DND-41 (cell line): ENCODE measurements around the gene CAPN3.
A peak's percentile ranks its signal among the peaks of the same experiment; 100 is the strongest.

ENCODE experiments used
- CTCF ChIP-seq: IDR thresholded peaks from 2 replicates; pipeline ENCODE4 v1.5.1; 2012; ENCODE audit warnings: borderline replicate concordance, low read length, moderate library complexity, mild to moderate bottlenecking; ENCODE audit not compliant: poor library complexity, severe bottlenecking; ENCODE audit errors: extremely low read depth
- EZH2 ChIP-seq: IDR thresholded peaks from 3 replicates; pipeline ENCODE4 v1.6.1; 2012; ENCODE audit warnings: borderline replicate concordance, low read depth, mild to moderate bottlenecking, moderate library complexity, low read length, inconsistent platforms; ENCODE audit not compliant: severe bottlenecking

- TF ChIP-seq CTCF (peak; percentile 71), EZH2 (no peak)
These were observed 26.1 kb downstream of the CAPN3 start for GRCh38 chr15:42385206-42385979.
